Thoracic aorta (tissue), 2 donors: ENCODE measurements around the gene BMPR2. TPM values are rescaled to one million over a fixed set of nuclear protein-coding genes. Genes with fewer than 3 reads are reported as not detected.

ENCODE experiments used
- ATAC-seq: fragments of 150-250 bp; one replicate; pipeline ENCODE4 v1.8.0; 2017; ENCODE audit warnings: low read depth; ENCODE audit not compliant: insufficient number of reproducible peaks, low FRiP score
- DNase-seq: peaks from one replicate; pipeline ENCODE4 v3.0.0-alpha.2; 2020; ENCODE audit warnings: low spot score
- H3K27ac ChIP-seq, 2 donors: fragments of 200-600 bp; sonication (generic); 1 replicate in 1 of 2; 2 replicates in 1 of 2; pipeline ENCODE4 v1.5.1; 2016; ENCODE audit warnings: mild to moderate bottlenecking in 2 of 2, moderate library complexity in 2 of 2
- H3K27me3 ChIP-seq: fragments of 200-600 bp; sonication (generic); replicated peaks from 2 replicates; pipeline ENCODE4 v1.6.0; 2016; ENCODE audit warnings: mild to moderate bottlenecking; ENCODE audit not compliant: insufficient read depth
- H3K36me3 ChIP-seq: fragments of 200-600 bp; sonication (generic); one replicate; pipeline ENCODE4 v1.5.1; 2016
- H3K4me1 ChIP-seq, 2 donors: fragments of 200-600 bp; sonication (generic); 1 replicate in 1 of 2; 2 replicates in 1 of 2; pipeline versions ENCODE4 v1.5.1 to v1.6.0; 2016; ENCODE audit warnings: low read depth in 2 of 2, mild to moderate bottlenecking in 1 of 2; ENCODE audit not compliant: control insufficient read depth in 1 of 2
- H3K4me3 ChIP-seq: fragments of 200-600 bp; sonication (generic); 2 replicates; pipeline ENCODE4 v1.5.1; 2016; ENCODE audit warnings: mild to moderate bottlenecking
- H3K9me3 ChIP-seq: fragments of 200-600 bp; sonication (generic); 2 replicates; pipeline ENCODE4 v1.5.1; 2016
- CTCF ChIP-seq: fragments of 200-600 bp; sonication (generic); IDR thresholded peaks from one replicate; pipeline ENCODE4 v1.5.1; 2019; ENCODE audit warnings: antibody characterized with exemption
- total RNA-seq, 2 donors: library from RNA; depleted of rRNA; stranded (reverse); fragments of >200 nt; gene quantifications; one replicate each; pipeline versions ENCODE4 v1.1.0 to v1.2.3, GENCODE V29; 2016

The BMPR2 gene
- total RNA-seq, 2 donors from 2014 or later = 65.9 to 111 TPM

GRCh38 chr2:202460119-202460518 lies 84.0 kb downstream of the BMPR2 start:
- H3K27me3 ChIP-seq = no peaks in the 10 kb centered on the region
- H3K9me3 ChIP-seq = no peaks in the 10 kb centered on the region
- H3K4me1 ChIP-seq = peaks cover 6 to 12% of the 10 kb centered on the region in 2 donors
- no peak overlapping the region for H3K27ac ChIP-seq
- ATAC-seq (no peak), DNase-seq (no peak)
- no peak overlapping the region for H3K4me3 ChIP-seq
- H3K36me3 ChIP-seq = no peaks in the 10 kb centered on the region
- no peak for TF ChIP-seq CTCF

- Histone ChIP-seq H3K9me3 (no peaks in the 10 kb centered on the region), H3K4me1 (no peaks in the 10 kb centered on the region), H3K27me3 (no peaks in the 10 kb centered on the region), H3K27ac (no peak overlapping the region), H3K4me3 (no peak overlapping the region), H3K36me3 (no peaks in the 10 kb centered on the region)
- DNase-seq (no peak), ATAC-seq (no peak)
- no peak for TF ChIP-seq CTCF
Observed at GRCh38 chr2:202479090-202479489, 103.0 kb downstream of the BMPR2 start.

GRCh38 chr2:202479610-202480009 lies 103.5 kb downstream of the BMPR2 start:
- Histone ChIP-seq H3K4me3 (no peak overlapping the region), H3K27ac (no peak overlapping the region), H3K36me3 (no peaks in the 10 kb centered on the region), H3K4me1 (no peaks in the 10 kb centered on the region), H3K9me3 (no peaks in the 10 kb centered on the region), H3K27me3 (no peaks in the 10 kb centered on the region)
- DNase-seq (no peak), ATAC-seq (no peak)
- no peak for TF ChIP-seq CTCF

- H3K4me3 ChIP-seq = no peak overlapping the region
- H3K9me3 ChIP-seq = no peaks in the 10 kb centered on the region
- H3K27ac ChIP-seq = no peak overlapping the region
- ATAC-seq (no peak), DNase-seq (no peak)
- TF ChIP-seq CTCF = no peak
- H3K27me3 ChIP-seq = no peaks in the 10 kb centered on the region
- peaks cover 3% of the 10 kb centered on the region for H3K36me3 ChIP-seq
- H3K4me1 ChIP-seq = peaks cover 12 to 23% of the 10 kb centered on the region in 2 donors
Observed at GRCh38 chr2:202486351-202486750, 110.2 kb downstream of the BMPR2 start.

GRCh38 chr2:202488671-202489070 lies 112.5 kb downstream of the BMPR2 start:
- Histone ChIP-seq H3K36me3 (peaks cover 3% of the 10 kb centered on the region), H3K9me3 (no peaks in the 10 kb centered on the region), H3K27me3 (no peaks in the 10 kb centered on the region), H3K27ac (no peak overlapping the region), H3K4me3 (no peak overlapping the region), H3K4me1 (peaks cover 15 to 32% of the 10 kb centered on the region in 2 donors)
- no peak for DNase-seq
- TF ChIP-seq CTCF = no peak
- ATAC-seq = no peak
